Measurements from ENCODE around the gene GM2A.

DNA sequence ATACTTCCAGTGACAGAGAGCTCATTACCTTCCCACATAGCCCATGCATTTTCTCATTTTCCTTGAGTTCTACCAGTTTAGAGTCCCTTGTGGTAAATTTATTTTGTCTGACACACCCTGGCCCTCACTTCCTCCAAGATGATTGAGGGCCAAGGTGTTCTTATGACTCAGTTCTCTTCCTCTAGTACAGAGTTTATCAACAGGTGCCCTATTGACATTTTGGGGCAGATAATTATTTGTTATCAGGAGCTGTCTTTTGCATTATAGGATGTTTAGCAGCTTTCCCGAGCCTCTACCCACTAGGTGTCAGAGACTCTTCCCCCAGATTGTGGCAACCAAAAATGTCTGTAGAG, 43.5 kb downstream of the GM2A start:
- TF ChIP-seq CTCF (IDR thresholded peaks at IDR 0.05) (no peak), POLR2A (IDR thresholded peaks at IDR 0.05) (no peak)

Data from right lobe of liver (tissue), 4 donors.